ENCODE data around the gene PAIP2B. TPM values are rescaled to one million over a fixed set of nuclear protein-coding genes. Genes with fewer than 3 reads are reported as not detected.
"Not testable (repeated sequence)": the region's sequence is repeated elsewhere in the genome, so short reads cannot be mapped to it uniquely, and the experiment has no call there.

Gene PAIP2B
- total RNA-seq, 4 donors from 2014 or later: 2.8 to 5.0 (median 4.0) TPM

- no peak for ATAC-seq (ENCODE audit: low FRiP score)
- no peak for DNase-seq (ENCODE audit: low spot score)
- TF ChIP-seq CTCF (IDR thresholded peaks at IDR 0.05): no peak
Observed at GRCh38 chr2:71238089-71238488, 11.2 kb upstream of the PAIP2B start.

GRCh38 chr2:71235930-71236587, 9.2 kb upstream of the PAIP2B start:
- ATAC-seq (ENCODE audit: low FRiP score) (no peak), DNase-seq (ENCODE audit: low spot score) (no peak)
- no peak for TF ChIP-seq CTCF (IDR thresholded peaks at IDR 0.05)

- ATAC-seq (ENCODE audit: low FRiP score); DNase-seq (ENCODE audit: low spot score): not testable (repeated sequence)
Observed at GRCh38 chr2:71233072-71233471, 6.2 kb upstream of the PAIP2B start.

- no peak for TF ChIP-seq CTCF (IDR thresholded peaks at IDR 0.05)
- peak; percentile 35 for ATAC-seq (ENCODE audit: low FRiP score)
- no peak for DNase-seq (ENCODE audit: low spot score)
Observed at GRCh38 chr2:71226096-71226964, 573 bp downstream of the PAIP2B start.

GRCh38 chr2:71224935-71225334, 2.0 kb downstream of the PAIP2B start:
- ATAC-seq (ENCODE audit: low FRiP score): no peak
- no peak for DNase-seq (ENCODE audit: low spot score)
- no peak for TF ChIP-seq CTCF (IDR thresholded peaks at IDR 0.05)

GRCh38 chr2:71224457-71224856, 2.4 kb downstream of the PAIP2B start:
- no peak for TF ChIP-seq CTCF (IDR thresholded peaks at IDR 0.05)
- ATAC-seq (ENCODE audit: low FRiP score) (no peak), DNase-seq (ENCODE audit: low spot score) (no peak)

- ATAC-seq (ENCODE audit: low FRiP score) (no peak), DNase-seq (ENCODE audit: low spot score) (no peak)
- TF ChIP-seq CTCF (IDR thresholded peaks at IDR 0.05): no peak
Observed at GRCh38 chr2:71223767-71224333, 3.1 kb downstream of the PAIP2B start.
